ENCODE data around the gene TRIM71. TPM values are rescaled to one million over a fixed set of nuclear protein-coding genes. Genes with fewer than 3 reads are reported as not detected.
A peak's percentile ranks its signal among the peaks of the same experiment; 100 is the strongest.

TRIM71 gene
- total RNA-seq, 1 donor from 2014 or later: 0.07 TPM

- peaks cover 21% of the 10 kb centered on the region for H3K27me3 Mint-ChIP-seq
- no peaks in the 10 kb centered on the region for H3K4me1 Mint-ChIP-seq
- intact Hi-C loops (cut with micrococcal nuclease): no loop called here
- H3K27ac Mint-ChIP-seq: no peak overlapping the region
- H3K36me3 Mint-ChIP-seq (ENCODE audit: low read depth): no peaks in the 10 kb centered on the region
- DNase-seq: no peak
- no peaks in the 10 kb centered on the region for H3K9me3 Mint-ChIP-seq
- no peak overlapping the region for H3K4me3 Mint-ChIP-seq
These were observed 52.7 kb downstream of the TRIM71 start for GRCh38 chr3:32870373-32871095.

DNA sequence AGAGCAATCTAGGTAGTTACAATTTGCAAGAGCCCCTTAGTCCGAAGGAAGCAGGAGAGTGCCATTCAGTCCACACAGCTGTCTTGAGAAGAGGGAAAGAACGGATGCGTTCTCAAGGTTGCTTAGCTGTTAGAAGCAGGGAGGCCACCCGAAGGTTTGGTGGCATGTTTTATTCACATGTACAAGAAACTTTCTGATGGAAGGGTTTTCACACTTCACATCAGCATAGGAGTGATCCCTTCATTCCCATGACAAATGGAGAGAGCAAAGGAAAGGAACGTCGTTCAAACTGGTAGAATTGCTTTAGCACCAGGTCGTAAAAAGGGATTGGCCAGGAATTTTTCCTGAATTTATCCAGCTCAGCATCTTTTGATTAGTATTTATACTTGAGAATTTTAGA, 53.5 kb downstream of the TRIM71 start:
- intact Hi-C loops (cut with micrococcal nuclease): no loop called here
- H3K9me3 Mint-ChIP-seq: no peaks in the 10 kb centered on the region
- H3K27ac Mint-ChIP-seq: no peak overlapping the region
- H3K4me3 Mint-ChIP-seq: no peak overlapping the region
- no peak for DNase-seq
- H3K36me3 Mint-ChIP-seq (ENCODE audit: low read depth): no peaks in the 10 kb centered on the region
- H3K4me1 Mint-ChIP-seq: no peaks in the 10 kb centered on the region
- peaks cover 24% of the 10 kb centered on the region for H3K27me3 Mint-ChIP-seq

DNA sequence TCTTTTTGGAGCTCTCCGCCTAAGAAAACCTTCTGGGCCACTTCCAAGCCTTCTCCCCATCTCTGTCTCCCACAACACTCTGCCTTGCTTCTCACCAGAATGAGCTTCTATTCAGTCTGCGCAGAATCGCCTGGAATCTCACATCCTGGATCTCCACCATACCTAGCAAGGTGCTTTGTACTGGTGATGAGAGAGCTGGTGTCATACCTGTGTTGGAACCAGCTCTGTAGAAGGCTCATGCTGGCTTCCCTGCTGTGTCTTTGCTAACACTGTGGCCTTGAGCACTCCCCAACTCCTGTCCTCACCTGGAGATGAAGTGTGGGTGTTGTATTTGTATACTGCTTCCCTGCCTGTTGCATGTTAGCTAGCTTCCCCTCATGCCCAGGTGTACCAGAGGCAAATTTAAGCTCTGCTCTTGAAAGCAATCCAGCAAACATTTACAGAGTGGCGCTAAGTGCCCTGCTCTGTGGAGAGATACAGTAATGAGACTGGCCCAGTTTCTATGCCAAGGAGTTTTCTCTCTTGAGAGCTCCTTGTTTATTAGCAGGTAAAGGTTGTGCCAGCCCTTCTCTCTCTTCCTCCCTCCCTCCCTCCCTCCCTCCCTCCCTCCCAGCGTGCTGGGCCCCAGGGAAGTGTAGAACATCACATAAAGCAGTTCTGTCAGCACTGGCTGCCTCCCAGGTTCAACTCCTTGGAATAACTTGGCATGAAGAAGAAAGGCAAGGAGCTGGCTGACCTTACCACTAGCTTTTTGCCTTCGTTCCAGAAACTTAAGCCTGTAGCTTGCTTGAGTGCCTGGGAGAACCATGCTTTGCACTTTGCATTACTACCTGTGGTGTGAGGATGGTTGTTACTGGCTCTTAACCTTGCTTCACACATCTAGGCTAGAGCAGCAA, 54.9 kb downstream of the TRIM71 start:
- no peaks in the 10 kb centered on the region for H3K9me3 Mint-ChIP-seq
- intact Hi-C loops (cut with micrococcal nuclease): no loop called here
- H3K27me3 Mint-ChIP-seq: peaks cover 27% of the 10 kb centered on the region
- no peak overlapping the region for H3K4me3 Mint-ChIP-seq
- no peaks in the 10 kb centered on the region for H3K4me1 Mint-ChIP-seq
- H3K27ac Mint-ChIP-seq: no peak overlapping the region
- no peak for DNase-seq
- no peaks in the 10 kb centered on the region for H3K36me3 Mint-ChIP-seq (ENCODE audit: low read depth)

DNA sequence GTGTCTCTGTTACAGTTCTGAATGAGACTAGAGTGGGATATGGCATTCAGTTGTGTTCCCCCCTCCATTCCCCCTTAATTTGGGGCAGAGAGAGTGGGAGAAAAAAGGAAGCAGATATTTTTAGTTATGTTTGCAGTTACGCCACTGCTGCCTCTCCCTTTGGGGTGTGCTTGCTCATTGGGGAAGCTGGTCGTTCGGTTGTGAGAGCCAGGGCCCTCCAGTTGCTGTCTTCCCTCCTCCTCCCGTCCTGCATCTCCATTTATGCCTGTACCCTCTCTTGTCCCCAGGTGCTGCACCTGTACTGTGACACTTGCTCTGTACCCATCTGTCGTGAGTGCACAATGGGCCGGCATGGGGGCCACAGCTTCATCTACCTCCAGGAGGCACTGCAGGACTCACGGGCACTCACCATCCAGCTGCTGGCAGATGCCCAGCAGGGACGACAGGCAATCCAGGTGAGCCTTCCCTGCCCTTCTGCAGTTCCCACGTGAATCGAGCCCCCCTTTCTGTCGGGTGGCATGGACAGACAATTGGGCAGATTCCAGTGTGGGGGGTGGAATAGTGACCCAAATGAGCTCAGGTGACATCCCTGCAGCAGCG, 55.8 kb downstream of the TRIM71 start:
- Mint-ChIP-seq H3K4me1 (no peaks in the 10 kb centered on the region), H3K9me3 (no peaks in the 10 kb centered on the region), H3K27ac (no peak overlapping the region)

GRCh38 chr3:32876920-32877319, 59.1 kb downstream of the TRIM71 start:
- Mint-ChIP-seq H3K27ac (no peak overlapping the region), H3K4me1 (no peaks in the 10 kb centered on the region), H3K4me3 (no peak overlapping the region), H3K9me3 (no peaks in the 10 kb centered on the region), H3K36me3 (ENCODE audit: low read depth) (no peaks in the 10 kb centered on the region), H3K27me3 (peaks cover 36% of the 10 kb centered on the region)
- DNase-seq: no peak
- intact Hi-C loops (cut with micrococcal nuclease): no loop called here

More for the DNA sequence above, 55.8 kb downstream of the TRIM71 start:
- DNase-seq: no peak
- Mint-ChIP-seq H3K36me3 (ENCODE audit: low read depth) (no peaks in the 10 kb centered on the region), H3K27me3 (peaks cover 30% of the 10 kb centered on the region), H3K4me3 (no peak overlapping the region)
- intact Hi-C loops (cut with micrococcal nuclease): no loop called here

- DNase-seq: no peak
- Mint-ChIP-seq H3K27me3 (peaks cover 31% of the 10 kb centered on the region), H3K27ac (no peak overlapping the region), H3K9me3 (no peaks in the 10 kb centered on the region), H3K4me3 (no peak overlapping the region), H3K4me1 (peaks cover 2% of the 10 kb centered on the region), H3K36me3 (ENCODE audit: low read depth) (no peaks in the 10 kb centered on the region)
- intact Hi-C loops (cut with micrococcal nuclease): no loop called here
These were observed 59.8 kb downstream of the TRIM71 start for GRCh38 chr3:32877598-32877997.

GRCh38 chr3:32880225-32880624, 62.4 kb downstream of the TRIM71 start:
- H3K4me3 Mint-ChIP-seq: no peak overlapping the region
- DNase-seq: no peak
- H3K27ac Mint-ChIP-seq: no peak overlapping the region
- peaks cover 13% of the 10 kb centered on the region for H3K4me1 Mint-ChIP-seq
- H3K9me3 Mint-ChIP-seq: no peaks in the 10 kb centered on the region
- H3K36me3 Mint-ChIP-seq (ENCODE audit: low read depth): no peaks in the 10 kb centered on the region
- intact Hi-C loops (cut with micrococcal nuclease): loop anchor here (5.0 kb wide), 1 partner anchor 63 kb away; the partner anchor contains the start of gene TRIM71
- peaks cover 39% of the 10 kb centered on the region for H3K27me3 Mint-ChIP-seq

GRCh38 chr3:32881624-32882023, 63.8 kb downstream of the TRIM71 start:
- H3K4me1 Mint-ChIP-seq: peaks cover 13% of the 10 kb centered on the region
- intact Hi-C loops (cut with micrococcal nuclease): loop anchor here (5.0 kb wide), 1 partner anchor 64 kb away; the partner anchor contains the start of gene TRIM71
- H3K9me3 Mint-ChIP-seq: no peaks in the 10 kb centered on the region
- H3K27me3 Mint-ChIP-seq: peaks cover 40% of the 10 kb centered on the region
- no peak overlapping the region for H3K4me3 Mint-ChIP-seq
- no peaks in the 10 kb centered on the region for H3K36me3 Mint-ChIP-seq (ENCODE audit: low read depth)
- no peak for DNase-seq
- H3K27ac Mint-ChIP-seq: no peak overlapping the region

DNA sequence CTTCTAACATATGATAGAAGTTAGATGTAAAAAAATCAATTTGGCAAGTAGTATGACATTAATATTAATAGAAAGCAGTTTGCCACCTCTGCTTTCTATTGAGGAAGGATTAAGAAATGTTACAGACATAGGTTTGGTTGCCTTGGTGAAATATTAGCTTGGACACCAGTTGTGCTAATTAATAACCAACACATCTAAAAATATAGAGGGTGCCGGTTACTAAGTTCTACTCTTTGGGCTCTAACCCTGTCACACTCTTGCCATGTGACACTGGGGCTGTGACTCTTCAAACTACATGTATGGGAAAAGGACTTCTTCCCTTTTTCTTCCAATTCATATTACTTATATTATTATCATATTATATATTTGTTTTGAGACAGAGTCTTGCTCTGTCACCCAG, 64.4 kb downstream of the TRIM71 start:
- Mint-ChIP-seq H3K27me3 (peaks cover 41% of the 10 kb centered on the region), H3K9me3 (no peaks in the 10 kb centered on the region), H3K4me1 (peaks cover 13% of the 10 kb centered on the region), H3K27ac (no peak overlapping the region), H3K4me3 (no peak overlapping the region), H3K36me3 (ENCODE audit: low read depth) (no peaks in the 10 kb centered on the region)
- DNase-seq: no peak
- intact Hi-C loops (cut with micrococcal nuclease): loop anchor here (5.0 kb wide), 1 partner anchor 65 kb away; the partner anchor contains the start of gene TRIM71

GRCh38 chr3:32882603-32883025, 64.8 kb downstream of the TRIM71 start:
- no peak overlapping the region for H3K27ac Mint-ChIP-seq

GRCh38 chr3:32883817-32884216, 66.0 kb downstream of the TRIM71 start:
- H3K27ac Mint-ChIP-seq: no peak overlapping the region
- DNase-seq: no peak
- H3K27me3 Mint-ChIP-seq: peaks cover 40% of the 10 kb centered on the region
- no peaks in the 10 kb centered on the region for H3K9me3 Mint-ChIP-seq
- H3K4me1 Mint-ChIP-seq: peaks cover 13% of the 10 kb centered on the region
- H3K4me3 Mint-ChIP-seq: no peak overlapping the region
- intact Hi-C loops (cut with micrococcal nuclease): loop anchor here (5.0 kb wide), 1 partner anchor 67 kb away; the partner anchor contains the start of gene TRIM71
- H3K36me3 Mint-ChIP-seq (ENCODE audit: low read depth): no peaks in the 10 kb centered on the region

More at GRCh38 chr3:32882603-32883025, 64.8 kb downstream of the TRIM71 start:
- Mint-ChIP-seq H3K36me3 (ENCODE audit: low read depth) (no peaks in the 10 kb centered on the region), H3K4me1 (peaks cover 13% of the 10 kb centered on the region), H3K9me3 (no peaks in the 10 kb centered on the region), H3K4me3 (peak overlapping the region; percentile 42), H3K27me3 (peaks cover 41% of the 10 kb centered on the region)
- intact Hi-C loops (cut with micrococcal nuclease): loop anchor here (5.0 kb wide), 1 partner anchor 65 kb away; the partner anchor contains the start of gene TRIM71
- peak; percentile 79 for DNase-seq

DNA sequence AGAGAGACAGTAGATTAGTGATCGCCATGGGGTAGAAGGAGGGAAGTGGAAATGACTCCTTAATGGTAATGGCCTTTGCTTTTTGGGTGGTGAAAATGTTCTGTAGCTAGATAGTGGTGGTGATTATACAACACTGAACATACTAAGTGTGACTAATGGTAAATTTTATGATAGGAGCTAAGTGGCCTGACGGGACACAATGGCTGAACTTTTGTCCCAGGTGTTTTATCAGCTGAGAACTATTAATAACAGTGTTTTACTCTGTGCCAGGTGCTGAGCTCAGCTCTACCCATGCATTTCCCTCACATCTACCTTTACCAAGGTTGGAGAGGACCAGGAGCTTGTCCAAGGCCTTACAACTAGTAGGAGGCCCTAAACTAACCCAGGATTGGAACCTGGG, 66.8 kb downstream of the TRIM71 start:
- no peak for DNase-seq
- Mint-ChIP-seq H3K36me3 (ENCODE audit: low read depth) (no peaks in the 10 kb centered on the region), H3K27me3 (peaks cover 40% of the 10 kb centered on the region), H3K9me3 (no peaks in the 10 kb centered on the region), H3K27ac (no peak overlapping the region), H3K4me3 (no peak overlapping the region), H3K4me1 (peaks cover 13% of the 10 kb centered on the region)
- intact Hi-C loops (cut with micrococcal nuclease): loop anchor here (5.0 kb wide), 1 partner anchor 67 kb away; the partner anchor contains the start of gene TRIM71

- no peaks in the 10 kb centered on the region for H3K9me3 Mint-ChIP-seq
- no peak overlapping the region for H3K4me3 Mint-ChIP-seq
- H3K4me1 Mint-ChIP-seq: peaks cover 13% of the 10 kb centered on the region
- intact Hi-C loops (cut with micrococcal nuclease): no loop called here
- no peak for DNase-seq
- H3K27me3 Mint-ChIP-seq: peaks cover 37% of the 10 kb centered on the region
- no peaks in the 10 kb centered on the region for H3K36me3 Mint-ChIP-seq (ENCODE audit: low read depth)
- no peak overlapping the region for H3K27ac Mint-ChIP-seq
These were observed 67.6 kb downstream of the TRIM71 start for GRCh38 chr3:32885283-32885901.
